Fibroblast of skin of scalp (primary cell): ENCODE data around the gene TMEM39A. TPM values are rescaled to one million over a fixed set of nuclear protein-coding genes. Genes with fewer than 3 reads are reported as not detected.

Source experiments
- DNase-seq: peaks from one replicate; pipeline ENCODE4 v3.0.0-alpha.2; 2013
- polyA plus RNA-seq, 2 experiments: library from polyadenylated mRNA; unstranded; fragments of 120-200 nt; gene quantifications; one replicate each; pipeline ENCODE4 v1.2.1, GENCODE V29; 2013; ENCODE audit not compliant: insufficient read length in 2 of 2

TMEM39A gene
- polyA plus RNA-seq (2013, experiment 1 of 2; ENCODE audit: insufficient read length) = 47.0 TPM
- 53.7 TPM for polyA plus RNA-seq (2013, experiment 2 of 2; ENCODE audit: insufficient read length)

GRCh38 chr3:119463171-119464169, at the start of gene TMEM39A:
Gene TMEM39A (minus strand): TSS chr3:119463615. CDS start chr3:119462074, 1,541 bp downstream.
- peak; percentile 99 for DNase-seq

- DNase-seq = no peak
These were observed 47.3 kb upstream of the TMEM39A start for GRCh38 chr3:119510690-119511089.

- no peak for DNase-seq
These were observed 44.9 kb upstream of the TMEM39A start for GRCh38 chr3:119508172-119508845.

GRCh38 chr3:119507404-119507803, 44.0 kb upstream of the TMEM39A start:
- DNase-seq = no peak

GRCh38 chr3:119506631-119507030, 43.2 kb upstream of the TMEM39A start:
- DNase-seq = no peak

GRCh38 chr3:119500901-119501300, 37.5 kb upstream of the TMEM39A start:
- no peak for DNase-seq

- no peak for DNase-seq
These were observed 36.9 kb upstream of the TMEM39A start for GRCh38 chr3:119500265-119500664.

- DNase-seq = peak; percentile 97
These were observed 35.0 kb upstream of the TMEM39A start, which contains the start of gene TIMMDC1 for GRCh38 chr3:119498186-119499011. Gene TIMMDC1 (plus strand): TSS chr3:119498547. CDS start chr3:119498734, 187 bp downstream.

GRCh38 chr3:119497820-119498185, 34.4 kb upstream of the TMEM39A start:
- DNase-seq = peak; percentile 12

- DNase-seq = no peak
These were observed 31.2 kb upstream of the TMEM39A start for GRCh38 chr3:119494597-119494996.

- no peak for DNase-seq
These were observed 29.4 kb upstream of the TMEM39A start for GRCh38 chr3:119492810-119493209.

GRCh38 chr3:119492128-119492527, 28.7 kb upstream of the TMEM39A start:
- no peak for DNase-seq

GRCh38 chr3:119490153-119490552, 26.7 kb upstream of the TMEM39A start:
- DNase-seq = no peak

GRCh38 chr3:119485563-119485962, 22.1 kb upstream of the TMEM39A start:
- no peak for DNase-seq

- DNase-seq = no peak
These were observed 19.7 kb upstream of the TMEM39A start for GRCh38 chr3:119483101-119483500.

- peak; percentile 2 for DNase-seq
These were observed 17.7 kb upstream of the TMEM39A start for GRCh38 chr3:119481079-119481478.

- DNase-seq = no peak
These were observed 7.5 kb upstream of the TMEM39A start for GRCh38 chr3:119470866-119471265.

- peak; percentile 11 for DNase-seq
These were observed 6.2 kb upstream of the TMEM39A start for GRCh38 chr3:119469418-119470189.

- no peak for DNase-seq
These were observed 4.6 kb upstream of the TMEM39A start for GRCh38 chr3:119468041-119468440.

GRCh38 chr3:119457246-119457645, 6.2 kb downstream of the TMEM39A start:
- no peak for DNase-seq

- no peak for DNase-seq
These were observed 6.9 kb downstream of the TMEM39A start for GRCh38 chr3:119456469-119456868.

GRCh38 chr3:119453822-119454221, 9.6 kb downstream of the TMEM39A start:
- no peak for DNase-seq
